ENCODE results near the gene RNF125.

DNA sequence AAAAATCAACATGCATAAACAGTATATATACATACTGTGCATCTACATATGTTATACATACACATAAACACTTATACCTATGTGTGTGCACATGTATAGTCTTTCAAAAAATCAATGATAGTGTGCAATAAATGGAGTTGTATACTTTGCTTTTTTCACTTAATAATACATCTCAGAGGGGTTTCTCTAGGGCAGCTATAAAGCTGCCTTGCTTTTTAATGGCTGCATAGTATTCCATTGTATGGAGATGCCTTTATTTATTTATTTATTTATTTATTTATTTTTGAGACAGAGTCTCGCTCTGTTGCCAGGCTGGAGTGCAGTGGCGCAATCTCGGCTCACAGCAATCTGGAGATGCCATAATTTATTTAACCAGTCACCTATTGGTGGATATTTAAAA is 7.4 kb upstream of the RNF125 start:
- TF ChIP-seq, protein P1, sequence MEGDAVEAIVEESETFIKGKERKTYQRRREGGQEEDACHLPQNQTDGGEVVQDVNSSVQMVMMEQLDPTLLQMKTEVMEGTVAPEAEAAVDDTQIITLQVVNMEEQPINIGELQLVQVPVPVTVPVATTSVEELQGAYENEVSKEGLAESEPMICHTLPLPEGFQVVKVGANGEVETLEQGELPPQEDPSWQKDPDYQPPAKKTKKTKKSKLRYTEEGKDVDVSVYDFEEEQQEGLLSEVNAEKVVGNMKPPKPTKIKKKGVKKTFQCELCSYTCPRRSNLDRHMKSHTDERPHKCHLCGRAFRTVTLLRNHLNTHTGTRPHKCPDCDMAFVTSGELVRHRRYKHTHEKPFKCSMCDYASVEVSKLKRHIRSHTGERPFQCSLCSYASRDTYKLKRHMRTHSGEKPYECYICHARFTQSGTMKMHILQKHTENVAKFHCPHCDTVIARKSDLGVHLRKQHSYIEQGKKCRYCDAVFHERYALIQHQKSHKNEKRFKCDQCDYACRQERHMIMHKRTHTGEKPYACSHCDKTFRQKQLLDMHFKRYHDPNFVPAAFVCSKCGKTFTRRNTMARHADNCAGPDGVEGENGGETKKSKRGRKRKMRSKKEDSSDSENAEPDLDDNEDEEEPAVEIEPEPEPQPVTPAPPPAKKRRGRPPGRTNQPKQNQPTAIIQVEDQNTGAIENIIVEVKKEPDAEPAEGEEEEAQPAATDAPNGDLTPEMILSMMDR (IDR thresholded peaks at IDR 0.05; ENCODE audit: low read depth, low read length, missing input control) = no peak
- TF ChIP-seq FOXA1 (IDR thresholded peaks at IDR 0.05) (no peak), SP1 (IDR thresholded peaks at IDR 0.05) (no peak), JUND (IDR thresholded peaks at IDR 0.05) (no peak)
- TF ChIP-seq, protein P2, sequence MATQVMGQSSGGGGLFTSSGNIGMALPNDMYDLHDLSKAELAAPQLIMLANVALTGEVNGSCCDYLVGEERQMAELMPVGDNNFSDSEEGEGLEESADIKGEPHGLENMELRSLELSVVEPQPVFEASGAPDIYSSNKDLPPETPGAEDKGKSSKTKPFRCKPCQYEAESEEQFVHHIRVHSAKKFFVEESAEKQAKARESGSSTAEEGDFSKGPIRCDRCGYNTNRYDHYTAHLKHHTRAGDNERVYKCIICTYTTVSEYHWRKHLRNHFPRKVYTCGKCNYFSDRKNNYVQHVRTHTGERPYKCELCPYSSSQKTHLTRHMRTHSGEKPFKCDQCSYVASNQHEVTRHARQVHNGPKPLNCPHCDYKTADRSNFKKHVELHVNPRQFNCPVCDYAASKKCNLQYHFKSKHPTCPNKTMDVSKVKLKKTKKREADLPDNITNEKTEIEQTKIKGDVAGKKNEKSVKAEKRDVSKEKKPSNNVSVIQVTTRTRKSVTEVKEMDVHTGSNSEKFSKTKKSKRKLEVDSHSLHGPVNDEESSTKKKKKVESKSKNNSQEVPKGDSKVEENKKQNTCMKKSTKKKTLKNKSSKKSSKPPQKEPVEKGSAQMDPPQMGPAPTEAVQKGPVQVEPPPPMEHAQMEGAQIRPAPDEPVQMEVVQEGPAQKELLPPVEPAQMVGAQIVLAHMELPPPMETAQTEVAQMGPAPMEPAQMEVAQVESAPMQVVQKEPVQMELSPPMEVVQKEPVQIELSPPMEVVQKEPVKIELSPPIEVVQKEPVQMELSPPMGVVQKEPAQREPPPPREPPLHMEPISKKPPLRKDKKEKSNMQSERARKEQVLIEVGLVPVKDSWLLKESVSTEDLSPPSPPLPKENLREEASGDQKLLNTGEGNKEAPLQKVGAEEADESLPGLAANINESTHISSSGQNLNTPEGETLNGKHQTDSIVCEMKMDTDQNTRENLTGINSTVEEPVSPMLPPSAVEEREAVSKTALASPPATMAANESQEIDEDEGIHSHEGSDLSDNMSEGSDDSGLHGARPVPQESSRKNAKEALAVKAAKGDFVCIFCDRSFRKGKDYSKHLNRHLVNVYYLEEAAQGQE (IDR thresholded peaks at IDR 0.05) = no peak
- TF ChIP-seq, protein P3, sequence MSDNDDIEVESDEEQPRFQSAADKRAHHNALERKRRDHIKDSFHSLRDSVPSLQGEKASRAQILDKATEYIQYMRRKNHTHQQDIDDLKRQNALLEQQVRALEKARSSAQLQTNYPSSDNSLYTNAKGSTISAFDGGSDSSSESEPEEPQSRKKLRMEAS (IDR thresholded peaks at IDR 0.05) = no peak
